Karpas-422 (cell line): ENCODE results near the gene S100A6. TPM values are rescaled to one million over a fixed set of nuclear protein-coding genes. Genes with fewer than 3 reads are reported as not detected.

Experiments
- DNase-seq: peaks from one replicate; pipeline ENCODE4 v3.0.0-alpha.2; 2015
- H2AFZ ChIP-seq: fragments of 200-600 bp; sonication (generic); 2 replicates; pipeline ENCODE4 v1.6.1; 2014; ENCODE audit warnings: antibody characterized with exemption, low read length, mixed read lengths
- H3K27ac ChIP-seq: fragments of 200-600 bp; sonication (generic); 2 replicates; pipeline ENCODE4 v1.5.1; 2014; ENCODE audit warnings: mild to moderate bottlenecking, low read length, moderate library complexity
- H3K27me3 ChIP-seq: fragments of 200-600 bp; sonication (generic); 2 replicates; pipeline ENCODE4 v1.6.1; 2014; ENCODE audit warnings: low read length, mixed read lengths
- H3K36me3 ChIP-seq: fragments of 200-600 bp; sonication (generic); 2 replicates; pipeline ENCODE4 v1.6.1; 2014; ENCODE audit warnings: low read length, mixed read lengths; ENCODE audit not compliant: insufficient read depth
- H3K4me1 ChIP-seq: fragments of 200-600 bp; sonication (generic); 2 replicates; pipeline ENCODE4 v1.6.1; 2014; ENCODE audit warnings: mild to moderate bottlenecking, low read length, mixed read lengths
- H3K4me2 ChIP-seq: fragments of 200-600 bp; sonication (generic); 2 replicates; pipeline ENCODE4 v1.6.1; 2014; ENCODE audit warnings: low read length, low read depth, mild to moderate bottlenecking; ENCODE audit not compliant: poor library complexity, severe bottlenecking
- H3K4me3 ChIP-seq: fragments of 200-600 bp; sonication (generic); 2 replicates; pipeline ENCODE4 v1.5.1; 2014; ENCODE audit warnings: mild to moderate bottlenecking, antibody characterized with exemption, low read length, mixed read lengths
- H3K79me2 ChIP-seq: fragments of 200-600 bp; sonication (generic); 2 replicates; pipeline ENCODE4 v1.6.1; 2014; ENCODE audit warnings: mild to moderate bottlenecking, low read length, mixed read lengths
- H3K9ac ChIP-seq: fragments of 200-600 bp; sonication (generic); 2 replicates; pipeline ENCODE4 v1.6.0; 2014; ENCODE audit warnings: low read length
- H3K9me2 ChIP-seq: fragments of 200-600 bp; sonication (generic), shearing (Covaris generic); replicated peaks from 2 replicates; pipeline ENCODE4 v1.6.0; 2014; ENCODE audit warnings: mild to moderate bottlenecking, low read length, moderate library complexity; ENCODE audit not compliant: insufficient read depth
- H3K9me3 ChIP-seq: fragments of 300-700, 200-600 bp; sonication (generic); 2 replicates; pipeline ENCODE4 v1.6.1; 2014; ENCODE audit warnings: low read length, mixed read lengths
- H4K20me1 ChIP-seq: fragments of 200-600 bp; sonication (generic); 2 replicates; pipeline ENCODE4 v1.6.1; 2014; ENCODE audit warnings: mild to moderate bottlenecking, antibody characterized with exemption, low read length, low read depth; ENCODE audit not compliant: insufficient read depth
- total RNA-seq: library from RNA; depleted of rRNA; stranded (reverse); fragments of >200 nt; shearing (Covaris generic); gene quantifications from 2 replicates; pipeline ENCODE4 v1.2.3, GENCODE V29; 2014; ENCODE audit warnings: low replicate concordance

Gene S100A6
- total RNA-seq, 1 experiment from 2014 or later = 43.3 TPM

DNA sequence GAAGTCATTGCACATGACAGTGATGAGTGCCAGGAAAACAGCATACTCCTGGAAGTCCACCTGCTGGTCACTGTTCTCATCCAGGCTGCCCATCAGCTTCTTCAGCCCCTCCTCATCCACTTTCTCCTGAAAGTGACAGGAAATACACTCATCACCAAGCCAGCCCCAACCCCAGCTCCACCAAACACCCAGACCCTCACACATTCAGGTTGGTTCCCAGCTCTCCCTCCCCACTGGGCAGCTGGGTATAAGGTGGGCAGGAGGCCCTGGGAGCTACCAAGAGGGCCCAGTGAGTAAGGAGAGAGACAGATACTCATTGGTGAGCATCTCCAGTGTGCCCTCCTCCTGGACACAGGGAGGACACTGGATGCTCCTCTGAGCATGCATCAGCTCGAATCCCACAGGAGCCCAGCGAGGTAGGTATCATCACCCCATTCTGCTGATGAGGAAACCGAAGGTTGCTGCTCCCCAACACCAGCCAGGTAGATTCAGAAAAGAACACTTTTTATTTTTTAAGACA, 25.7 kb upstream of the S100A6 start:
- Histone ChIP-seq H3K9me2 (no peaks in the 10 kb centered on the region), H3K4me3 (no peak overlapping the region), H3K79me2 (no peaks in the 10 kb centered on the region), H3K9ac (no peak overlapping the region), H2AFZ (no peak overlapping the region), H3K36me3 (no peaks in the 10 kb centered on the region), H3K4me2 (no peak overlapping the region), H3K9me3 (no peaks in the 10 kb centered on the region), H3K27me3 (no peaks in the 10 kb centered on the region), H4K20me1 (no peaks in the 10 kb centered on the region), H3K27ac (no peak overlapping the region), H3K4me1 (no peaks in the 10 kb centered on the region)
- DNase-seq = no peak

DNA sequence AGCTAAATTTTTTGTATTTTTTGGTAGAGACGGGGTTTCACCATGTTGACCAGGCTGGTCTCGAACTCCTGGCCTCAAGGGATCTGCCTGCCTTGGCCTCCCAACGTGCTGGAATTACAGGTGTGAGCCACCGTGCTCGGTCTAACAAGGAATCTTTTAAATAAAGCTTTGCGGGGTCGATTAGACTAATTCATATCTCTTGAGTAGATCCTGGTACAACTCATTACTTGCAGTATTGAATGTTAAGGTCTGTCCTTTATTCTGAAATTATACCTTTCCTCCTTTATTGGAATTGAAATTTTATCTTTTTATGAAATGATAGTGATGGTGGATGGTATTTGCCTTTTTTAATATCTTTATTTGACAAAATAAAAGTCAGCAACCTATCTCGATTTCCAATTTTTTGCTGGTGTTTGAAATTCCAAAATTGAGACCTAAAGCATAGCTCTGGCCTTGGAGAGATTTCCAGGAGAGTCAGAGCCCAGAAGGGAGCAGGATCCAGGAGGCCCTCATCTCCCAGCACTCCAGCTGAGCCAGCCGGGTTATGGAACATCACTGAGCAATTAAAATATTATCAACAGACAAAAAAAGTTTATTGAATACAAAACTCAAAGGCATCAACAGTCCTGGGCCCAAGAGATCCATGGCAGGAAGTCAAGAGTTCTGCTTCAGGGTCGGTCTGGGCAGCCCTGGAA, 25.1 kb upstream of the S100A6 start:
- no peak overlapping the region for H3K4me2 ChIP-seq
- no peaks in the 10 kb centered on the region for H3K9me3 ChIP-seq
- no peaks in the 10 kb centered on the region for H3K27me3 ChIP-seq
- H3K79me2 ChIP-seq = no peaks in the 10 kb centered on the region
- H2AFZ ChIP-seq = no peak overlapping the region
- H3K9me2 ChIP-seq = no peaks in the 10 kb centered on the region
- H3K27ac ChIP-seq = no peak overlapping the region
- no peak overlapping the region for H3K4me3 ChIP-seq
- H3K9ac ChIP-seq = no peak overlapping the region
- no peaks in the 10 kb centered on the region for H4K20me1 ChIP-seq
- H3K4me1 ChIP-seq = no peaks in the 10 kb centered on the region
- no peaks in the 10 kb centered on the region for H3K36me3 ChIP-seq
- no peak for DNase-seq

DNA sequence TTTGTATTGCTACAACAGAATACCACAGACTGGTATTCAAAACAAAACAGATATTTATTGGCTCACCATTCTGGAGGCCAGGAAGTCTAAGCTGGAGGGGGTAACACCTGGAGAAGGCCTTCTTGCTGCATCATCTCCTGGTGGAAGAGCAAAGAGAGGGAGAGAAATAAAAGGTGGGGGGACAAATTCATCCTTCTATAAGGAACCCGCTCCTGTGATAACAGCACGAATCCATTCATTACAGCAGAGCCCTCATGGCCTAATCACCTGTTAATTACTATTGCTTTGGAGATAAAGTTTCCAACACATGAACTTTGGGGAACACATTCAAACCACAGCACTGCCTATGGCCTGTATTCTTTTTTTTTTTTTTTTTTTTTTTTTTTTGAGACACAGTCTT, 24.4 kb upstream of the S100A6 start:
- Histone ChIP-seq H3K9me2 (no peaks in the 10 kb centered on the region), H3K79me2 (no peaks in the 10 kb centered on the region), H3K36me3 (no peaks in the 10 kb centered on the region), H3K4me1 (no peaks in the 10 kb centered on the region), H3K27ac (no peak overlapping the region), H3K27me3 (no peaks in the 10 kb centered on the region), H3K9ac (no peak overlapping the region), H3K4me3 (no peak overlapping the region), H4K20me1 (no peaks in the 10 kb centered on the region), H2AFZ (no peak overlapping the region), H3K4me2 (no peak overlapping the region), H3K9me3 (no peaks in the 10 kb centered on the region)
- DNase-seq = no peak

DNA sequence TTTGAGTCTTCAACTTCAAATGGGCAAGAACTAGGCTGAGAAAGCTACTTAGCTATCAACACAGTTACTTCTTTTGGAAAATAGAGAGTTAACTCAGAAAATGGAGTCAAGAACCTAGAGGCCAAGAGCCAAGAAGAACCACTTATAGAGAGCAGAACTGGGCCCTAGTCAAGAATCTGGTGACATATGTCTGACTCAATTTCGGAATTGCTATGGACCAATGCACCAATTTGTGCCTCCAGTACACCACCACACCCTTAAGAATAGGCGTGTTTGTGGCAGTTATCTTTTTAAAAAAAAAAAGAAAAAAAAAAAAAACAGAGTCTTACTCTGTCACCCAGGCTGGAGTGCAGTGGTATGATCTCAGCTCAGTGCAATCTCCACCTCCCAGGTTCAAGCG, 22.1 kb upstream of the S100A6 start:
- no peaks in the 10 kb centered on the region for H3K36me3 ChIP-seq

DNA sequence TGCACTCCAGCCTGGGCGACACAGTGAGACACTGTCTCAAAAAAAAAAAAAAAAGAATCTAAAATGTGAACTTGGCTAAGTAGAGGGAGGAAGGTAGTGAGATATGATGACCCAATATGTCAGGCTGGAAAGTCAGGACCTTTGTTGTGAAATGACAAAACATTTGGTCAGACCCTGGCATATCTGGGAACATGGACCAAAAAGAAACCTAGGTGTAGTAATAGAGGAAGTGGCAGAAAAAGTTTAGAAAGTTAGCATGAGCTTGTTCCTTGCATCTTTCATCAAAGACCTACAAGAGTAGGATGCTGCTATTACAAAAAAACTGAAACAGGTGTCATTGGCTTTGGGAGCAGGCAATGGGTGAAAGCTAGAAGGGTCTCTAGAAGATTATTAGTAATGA, 20.6 kb upstream of the S100A6 start:
- no peaks in the 10 kb centered on the region for H3K27me3 ChIP-seq
- H2AFZ ChIP-seq = no peak overlapping the region

More for the DNA sequence above, 22.1 kb upstream of the S100A6 start:
- H3K4me3 ChIP-seq = no peak overlapping the region
- no peaks in the 10 kb centered on the region for H3K27me3 ChIP-seq
- no peak for DNase-seq
- no peaks in the 10 kb centered on the region for H3K79me2 ChIP-seq
- no peaks in the 10 kb centered on the region for H3K4me1 ChIP-seq
- no peaks in the 10 kb centered on the region for H3K9me2 ChIP-seq
- H2AFZ ChIP-seq = no peak overlapping the region
- no peak overlapping the region for H3K4me2 ChIP-seq
- H4K20me1 ChIP-seq = no peaks in the 10 kb centered on the region
- no peaks in the 10 kb centered on the region for H3K9me3 ChIP-seq
- no peak overlapping the region for H3K27ac ChIP-seq
- H3K9ac ChIP-seq = no peak overlapping the region

DNA sequence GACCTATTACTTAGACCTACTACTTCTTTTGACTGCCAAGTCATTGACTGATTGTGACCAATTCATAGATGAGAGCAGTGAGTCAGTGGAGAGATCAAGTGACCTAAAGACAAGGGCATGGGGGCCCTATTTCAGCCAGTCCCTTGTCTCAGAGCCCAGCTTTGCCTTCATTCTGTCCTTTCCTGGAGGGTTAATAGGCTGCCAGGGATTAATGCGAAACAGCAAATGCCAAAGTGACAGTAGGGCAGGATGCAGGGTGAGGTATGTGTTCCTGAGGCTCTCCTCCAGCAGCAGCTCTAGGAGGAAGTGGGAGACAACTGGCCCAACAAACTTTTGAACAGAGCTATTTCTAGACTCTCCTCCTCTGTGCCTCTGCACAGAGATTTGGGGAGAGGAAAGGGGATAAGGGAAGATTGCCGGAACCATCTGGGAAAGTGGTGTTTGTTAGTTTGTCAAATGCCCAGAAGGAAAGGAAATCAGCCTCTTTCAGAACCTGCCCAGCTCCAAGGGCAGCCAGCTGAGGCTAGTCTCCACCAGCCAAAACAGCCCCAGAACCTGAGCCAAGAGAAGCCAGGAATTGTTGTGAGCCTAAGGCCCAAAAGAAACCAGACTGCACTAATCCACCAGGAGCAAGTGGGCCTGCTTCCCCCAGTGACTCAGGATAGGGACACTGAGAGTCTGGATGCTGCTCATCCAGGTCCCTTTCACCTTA, 18.2 kb upstream of the S100A6 start:
- no peaks in the 10 kb centered on the region for H3K79me2 ChIP-seq
- no peaks in the 10 kb centered on the region for H3K4me1 ChIP-seq
- no peak overlapping the region for H3K27ac ChIP-seq
- no peaks in the 10 kb centered on the region for H3K36me3 ChIP-seq
- no peaks in the 10 kb centered on the region for H4K20me1 ChIP-seq
- H3K9ac ChIP-seq = no peak overlapping the region
- no peaks in the 10 kb centered on the region for H3K9me2 ChIP-seq
- H3K4me3 ChIP-seq = no peak overlapping the region
- no peak overlapping the region for H2AFZ ChIP-seq
- DNase-seq = no peak
- H3K9me3 ChIP-seq = no peaks in the 10 kb centered on the region
- no peak overlapping the region for H3K4me2 ChIP-seq
- H3K27me3 ChIP-seq = no peaks in the 10 kb centered on the region

More for the DNA sequence above, 20.6 kb upstream of the S100A6 start:
- no peaks in the 10 kb centered on the region for H3K4me1 ChIP-seq
- no peak for DNase-seq
- no peaks in the 10 kb centered on the region for H3K9me2 ChIP-seq
- no peak overlapping the region for H3K4me2 ChIP-seq
- H3K9ac ChIP-seq = no peak overlapping the region
- H3K79me2 ChIP-seq = no peaks in the 10 kb centered on the region
- no peaks in the 10 kb centered on the region for H3K36me3 ChIP-seq
- H3K27ac ChIP-seq = no peak overlapping the region
- no peaks in the 10 kb centered on the region for H3K9me3 ChIP-seq
- H3K4me3 ChIP-seq = no peak overlapping the region
- H4K20me1 ChIP-seq = no peaks in the 10 kb centered on the region

DNA sequence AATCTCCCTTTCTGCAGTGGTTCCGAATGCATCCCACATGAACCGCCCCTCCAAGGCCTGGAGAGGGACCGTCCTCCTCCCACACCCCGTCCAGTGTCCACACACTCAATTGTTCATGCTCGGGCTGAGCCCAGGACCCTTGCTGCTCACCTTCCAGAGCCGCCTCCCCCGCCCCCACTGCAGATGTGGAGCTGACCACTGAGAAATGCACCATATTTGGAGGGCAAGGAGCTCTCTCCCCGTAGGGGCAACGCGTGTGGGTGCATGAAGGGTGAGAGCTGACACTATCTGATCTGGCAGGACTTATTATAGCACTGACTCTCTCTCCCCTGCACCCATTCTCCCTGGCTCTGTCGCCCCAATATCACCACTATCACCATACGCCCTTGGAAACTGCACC, 17.3 kb upstream of the S100A6 start:
- Histone ChIP-seq H2AFZ (no peak overlapping the region), H3K9me2 (no peaks in the 10 kb centered on the region), H3K36me3 (no peaks in the 10 kb centered on the region), H3K27ac (no peak overlapping the region), H3K4me3 (no peak overlapping the region), H3K9me3 (no peaks in the 10 kb centered on the region), H3K79me2 (no peaks in the 10 kb centered on the region), H3K27me3 (no peaks in the 10 kb centered on the region), H3K4me1 (no peaks in the 10 kb centered on the region), H4K20me1 (no peaks in the 10 kb centered on the region), H3K9ac (no peak overlapping the region), H3K4me2 (no peak overlapping the region)
- DNase-seq = no peak

DNA sequence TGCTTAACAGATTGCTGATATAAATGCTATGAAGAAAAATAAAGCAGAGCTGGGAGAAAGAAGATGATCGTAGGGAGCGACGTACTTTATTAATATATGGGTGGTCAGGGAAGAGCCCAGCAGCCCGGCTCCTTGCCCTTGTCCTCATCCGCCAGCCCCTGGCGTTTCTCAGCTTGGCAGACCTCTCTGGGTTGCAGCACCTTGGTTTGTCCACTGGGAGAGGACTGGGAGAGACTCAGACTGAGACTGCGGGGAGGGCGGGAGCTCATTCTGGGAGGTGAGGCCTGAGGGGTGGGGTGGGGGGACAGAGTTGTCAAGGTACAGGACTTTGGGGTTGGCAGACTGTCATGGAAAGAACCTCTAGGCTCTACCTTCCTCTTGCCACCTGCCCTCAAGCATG, 16.5 kb upstream of the S100A6 start:
- no peak for DNase-seq
- H3K4me2 ChIP-seq = no peak overlapping the region

More for the DNA sequence above, 16.5 kb upstream of the S100A6 start:
- H3K27ac ChIP-seq = no peak overlapping the region
- no peaks in the 10 kb centered on the region for H3K79me2 ChIP-seq
- H3K27me3 ChIP-seq = no peaks in the 10 kb centered on the region
- H4K20me1 ChIP-seq = no peaks in the 10 kb centered on the region
- no peaks in the 10 kb centered on the region for H3K9me3 ChIP-seq
- no peaks in the 10 kb centered on the region for H3K4me1 ChIP-seq
- no peak overlapping the region for H3K4me3 ChIP-seq
- H3K36me3 ChIP-seq = no peaks in the 10 kb centered on the region
- no peak overlapping the region for H2AFZ ChIP-seq
- H3K9ac ChIP-seq = no peak overlapping the region
- H3K9me2 ChIP-seq = no peaks in the 10 kb centered on the region
